Measurements from ENCODE around the gene CALCB. TPM values are rescaled to one million over a fixed set of nuclear protein-coding genes. Genes with fewer than 3 reads are reported as not detected.
A peak's percentile ranks its signal among the peaks of the same experiment; 100 is the strongest.

CALCB gene
- total and polyA plus RNA-seq, 2 of the 4 experiments (the other 2 are of a cell fraction): not detected

DNA sequence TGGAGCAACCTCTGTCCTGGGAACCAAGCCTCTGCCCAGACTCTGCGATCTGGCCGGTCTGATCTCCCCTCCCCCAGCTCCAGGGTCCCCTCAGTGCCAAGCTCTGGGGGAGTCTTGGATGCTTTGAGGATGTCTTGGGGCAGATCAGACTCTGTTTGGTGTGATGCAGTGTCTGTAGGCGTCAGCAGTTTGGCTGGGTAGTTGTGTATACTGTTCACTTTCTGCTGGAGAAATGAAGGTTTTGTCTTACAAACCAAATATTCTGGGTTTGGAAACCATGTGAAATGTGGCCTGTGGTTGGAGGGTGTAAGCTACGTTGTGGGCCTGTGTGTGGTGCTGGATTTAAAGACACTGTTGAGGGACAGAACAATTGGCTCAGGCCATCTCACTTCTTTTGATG is 46.0 kb downstream of the CALCB start:
- Histone ChIP-seq H2BK5ac (ENCODE audit: low read depth, low read length, poor library complexity, severe bottlenecking) (no peak overlapping the region), H4K91ac (ENCODE audit: insufficient read depth, low read depth, low read length) (0 out of 2 replicates have a peak overlapping the region, but pooled peaks have one; percentile 60), H3K23ac (ENCODE audit: low read depth, low read length) (0 out of 2 replicates have a peak overlapping the region, but pooled peaks have one; percentile 62), H2BK120ac (ENCODE audit: low read depth, low read length) (peak overlapping the region; percentile 57; the same call in 1 of the 2 replicates), H3K4me2 (ENCODE audit: low read depth, low read length) (no peak overlapping the region), H4K20me1 (ENCODE audit: insufficient read depth, low read length) (no peaks in the 10 kb centered on the region), H2BK15ac (ENCODE audit: low read depth, low read length) (peak overlapping the region; percentile 65; the same call in 1 of the 3 replicates), H4K5ac (ENCODE audit: low read depth, low read length) (no peak overlapping the region), H3K56ac (ENCODE audit: extremely low read depth, insufficient read depth, low read length) (no peak overlapping the region), H3K9ac (ENCODE audit: low read depth, low read length) (no peak overlapping the region), H3K4me1 (ENCODE audit: control insufficient read depth, insufficient read depth, low read length) (peaks cover 13% of the 10 kb centered on the region), H3K9me1 (ENCODE audit: insufficient read depth, low read length) (peaks cover 26% of the 10 kb centered on the region), H3K18ac (ENCODE audit: low read depth, low read length) (no peak overlapping the region), H2AFZ (replicated peaks; ENCODE audit: low read length, poor library complexity) (peak overlapping the region; percentile 27), H3K4me3 (ENCODE audit: insufficient read depth, low read depth, low read length) (no peak overlapping the region), H3K14ac (replicated peaks; ENCODE audit: low read depth, low read length) (peak overlapping the region; percentile 1), H2AK9ac (replicated peaks; ENCODE audit: low read depth, low read length, poor library complexity) (no peak overlapping the region), H3K27me3 (ENCODE audit: control insufficient read depth, insufficient read depth, low read length) (no peaks in the 10 kb centered on the region), H4K8ac (ENCODE audit: low read depth in 2 of 2, low read length in 2 of 2) (peak overlapping the region in 1 of 2 experiments; percentile 46; a peak in 1 of 4 replicates), H2BK20ac (ENCODE audit: low read depth, low read length) (peak overlapping the region; percentile 79), H3K27ac (ENCODE audit: insufficient read depth, low read length) (no peak overlapping the region), H2AK5ac (ENCODE audit: low read depth, low read length) (peak overlapping the region; percentile 35; the same call in 1 of the 2 replicates), H3K79me1 (ENCODE audit: low read depth in 1 of 2, low read length in 2 of 2) (peaks cover 0 to 21% of the 10 kb centered on the region in 2 experiments; a peak in 1 of 4 replicates), H3K9me3 (ENCODE audit: control insufficient read depth, insufficient read depth, low read length) (no peaks in the 10 kb centered on the region), H3K36me3 (ENCODE audit: control insufficient read depth, insufficient read depth, low read length) (no peaks in the 10 kb centered on the region), H3K4ac (ENCODE audit: low read depth, low read length) (peak overlapping the region; percentile 33)
- TF ChIP-seq CEBPB (IDR thresholded peaks at IDR 0.05; ENCODE audit: low read depth, low read length): no peak
- TF ChIP-seq, protein P1, sequence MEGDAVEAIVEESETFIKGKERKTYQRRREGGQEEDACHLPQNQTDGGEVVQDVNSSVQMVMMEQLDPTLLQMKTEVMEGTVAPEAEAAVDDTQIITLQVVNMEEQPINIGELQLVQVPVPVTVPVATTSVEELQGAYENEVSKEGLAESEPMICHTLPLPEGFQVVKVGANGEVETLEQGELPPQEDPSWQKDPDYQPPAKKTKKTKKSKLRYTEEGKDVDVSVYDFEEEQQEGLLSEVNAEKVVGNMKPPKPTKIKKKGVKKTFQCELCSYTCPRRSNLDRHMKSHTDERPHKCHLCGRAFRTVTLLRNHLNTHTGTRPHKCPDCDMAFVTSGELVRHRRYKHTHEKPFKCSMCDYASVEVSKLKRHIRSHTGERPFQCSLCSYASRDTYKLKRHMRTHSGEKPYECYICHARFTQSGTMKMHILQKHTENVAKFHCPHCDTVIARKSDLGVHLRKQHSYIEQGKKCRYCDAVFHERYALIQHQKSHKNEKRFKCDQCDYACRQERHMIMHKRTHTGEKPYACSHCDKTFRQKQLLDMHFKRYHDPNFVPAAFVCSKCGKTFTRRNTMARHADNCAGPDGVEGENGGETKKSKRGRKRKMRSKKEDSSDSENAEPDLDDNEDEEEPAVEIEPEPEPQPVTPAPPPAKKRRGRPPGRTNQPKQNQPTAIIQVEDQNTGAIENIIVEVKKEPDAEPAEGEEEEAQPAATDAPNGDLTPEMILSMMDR (conservative IDR thresholded peaks at IDR 0.05; ENCODE audit: low read depth, low read length): no peak
- no peak for TF ChIP-seq BHLHE40 (IDR thresholded peaks at IDR 0.05; ENCODE audit: low read depth, low read length)
- no peak for TF ChIP-seq NFE2L2 (IDR thresholded peaks at IDR 0.05; ENCODE audit: low read depth, low read length)
- no peak for TF ChIP-seq MAFK (IDR thresholded peaks at IDR 0.05; ENCODE audit: low read depth, low read length)
- no peak for TF ChIP-seq RFX5 (IDR thresholded peaks at IDR 0.05; ENCODE audit: low read depth, low read length)
- TF ChIP-seq MAZ (IDR thresholded peaks at IDR 0.05; ENCODE audit: borderline replicate concordance, low read depth, low read length): no peak
- no peak for TF ChIP-seq SMC3 (IDR thresholded peaks at IDR 0.05; ENCODE audit: low read depth, low read length)
- TF ChIP-seq FOS (IDR thresholded peaks at IDR 0.05; ENCODE audit: low read depth, low read length): no peak
- no peak for TF ChIP-seq MXI1 (IDR thresholded peaks at IDR 0.05; ENCODE audit: borderline replicate concordance, low read depth, low read length)
- no peak for TF ChIP-seq POLR2A (IDR thresholded peaks at IDR 0.05; ENCODE audit: low read depth, low read length)
- TF ChIP-seq, protein P2, sequence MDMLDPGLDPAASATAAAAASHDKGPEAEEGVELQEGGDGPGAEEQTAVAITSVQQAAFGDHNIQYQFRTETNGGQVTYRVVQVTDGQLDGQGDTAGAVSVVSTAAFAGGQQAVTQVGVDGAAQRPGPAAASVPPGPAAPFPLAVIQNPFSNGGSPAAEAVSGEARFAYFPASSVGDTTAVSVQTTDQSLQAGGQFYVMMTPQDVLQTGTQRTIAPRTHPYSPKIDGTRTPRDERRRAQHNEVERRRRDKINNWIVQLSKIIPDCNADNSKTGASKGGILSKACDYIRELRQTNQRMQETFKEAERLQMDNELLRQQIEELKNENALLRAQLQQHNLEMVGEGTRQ (IDR thresholded peaks at IDR 0.05; ENCODE audit: low read depth, low read length): no peak
- TF ChIP-seq RAD21 (IDR thresholded peaks at IDR 0.05; ENCODE audit: low read length): no peak
- no peak for TF ChIP-seq RCOR1 (IDR thresholded peaks at IDR 0.05; ENCODE audit: insufficient replicate concordance, low read length)
- CTCF ChIA-PET: interaction anchor here (0.8 kb wide), 1 partner anchor 1410 kb away, joined by 3 read pairs; no protein-coding TSS in a partner anchor
- dilution Hi-C loops (cut with HindIII; ENCODE audit: low sequenced_read_pairs, unreplicated experiment): no loop called here
- peak; percentile 20 for DNase-seq
- peak; percentile 9; the same call in 1 of the 2 replicates for ATAC-seq (ENCODE audit: low read depth)
- 67% methylated on average over 1 of the region's 4 CpGs; no CpG with 5 or more reads in 1 of the 2 experiments for WGBS, 2 experiments (ENCODE audit: extremely low coverage in 2 of 2, insufficient read length in 1 of 2)
- BruUV-seq (replicated peaks): no TSS peak
- in situ Hi-C loops (cut with MboI; ENCODE audit: low sequenced_read_pairs): no loop called here
- POLR2A ChIA-PET (ENCODE audit: unreplicated experiment): no interaction called here
- intact Hi-C loops (cut with micrococcal nuclease): no loop called here
